Trophoblast cell (in vitro differentiated cells and primary cell): Measurements from ENCODE around the gene HKDC1.
A peak's percentile ranks its signal among the peaks of the same experiment; 100 is the strongest.
"Not testable (repeated sequence)": the region's sequence is repeated elsewhere in the genome, so short reads cannot be mapped to it uniquely, and the experiment has no call there.

Source experiments
- DNase-seq, 2 donors: peaks; one replicate each; pipeline ENCODE4 v3.0.0-alpha.2; 2016
- H2AFZ ChIP-seq: 2 replicates; pipeline ENCODE4 v1.6.1; 2013; ENCODE audit warnings: low read length, moderate library complexity, mild to moderate bottlenecking; ENCODE audit not compliant: insufficient read depth, poor library complexity
- H2AK5ac ChIP-seq: 2 replicates; pipeline ENCODE4 v1.6.1; 2013; ENCODE audit warnings: mild to moderate bottlenecking, low read length
- H2BK120ac ChIP-seq: 2 replicates; pipeline ENCODE4 v1.6.1; 2013; ENCODE audit warnings: low read length, mild to moderate bottlenecking, moderate library complexity; ENCODE audit not compliant: insufficient read depth, poor library complexity
- H2BK12ac ChIP-seq: 2 replicates; pipeline ENCODE4 v1.6.1; 2013; ENCODE audit warnings: mild to moderate bottlenecking, low read length, moderate library complexity
- H2BK5ac ChIP-seq: 2 replicates; pipeline ENCODE4 v1.6.1; 2013; ENCODE audit warnings: low read length, low read depth, moderate library complexity, mild to moderate bottlenecking; ENCODE audit not compliant: poor library complexity
- H3K14ac ChIP-seq: 2 replicates; pipeline ENCODE4 v1.6.1; 2013; ENCODE audit warnings: mild to moderate bottlenecking, low read length
- H3K18ac ChIP-seq: 2 replicates; pipeline ENCODE4 v1.6.1; 2013; ENCODE audit warnings: mild to moderate bottlenecking, low read length
- H3K23ac ChIP-seq: 2 replicates; pipeline ENCODE4 v1.6.1; 2013; ENCODE audit warnings: low read length
- H3K27ac ChIP-seq: 2 replicates; pipeline ENCODE4 v1.5.1; 2013; ENCODE audit warnings: low read depth, mild to moderate bottlenecking, inconsistent platforms, low read length, moderate library complexity
- H3K27me3 ChIP-seq: 2 replicates; pipeline ENCODE4 v1.6.1; 2013; ENCODE audit warnings: inconsistent platforms, mild to moderate bottlenecking, low read length, moderate library complexity; ENCODE audit not compliant: insufficient read depth
- H3K36me3 ChIP-seq, 2 experiments: 1 replicate in 1 of 2; 2 replicates in 1 of 2; pipeline ENCODE4 v1.6.1; 2013; ENCODE audit warnings: low read length in 2 of 2, mild to moderate bottlenecking in 2 of 2, moderate library complexity in 1 of 2; ENCODE audit not compliant: insufficient read depth in 2 of 2, control insufficient read depth in 1 of 2
- H3K4ac ChIP-seq: 2 replicates; pipeline ENCODE4 v1.6.1; 2013; ENCODE audit warnings: low read depth, mild to moderate bottlenecking, low read length, moderate library complexity
- H3K4me1 ChIP-seq, 2 experiments: 1 replicate in 1 of 2; 2 replicates in 1 of 2; pipeline ENCODE4 v1.6.1; 2013; ENCODE audit warnings: low read length in 2 of 2, mild to moderate bottlenecking in 2 of 2, moderate library complexity in 1 of 2; ENCODE audit not compliant: insufficient read depth in 2 of 2, control insufficient read depth in 1 of 2
- H3K4me2 ChIP-seq: 2 replicates; pipeline ENCODE4 v1.6.1; 2013; ENCODE audit warnings: inconsistent platforms, mild to moderate bottlenecking, low read length, moderate library complexity
- H3K4me3 ChIP-seq: 2 replicates; pipeline ENCODE4 v1.5.1; 2013; ENCODE audit warnings: mild to moderate bottlenecking, low read depth, low read length, inconsistent platforms
- H3K79me1 ChIP-seq: one replicate; pipeline ENCODE4 v1.6.1; 2013; ENCODE audit warnings: low read length
- H3K79me2 ChIP-seq: 2 replicates; pipeline ENCODE4 v1.6.1; 2013; ENCODE audit warnings: low read length, mild to moderate bottlenecking; ENCODE audit not compliant: control insufficient read depth, insufficient read depth, poor library complexity
- H3K9ac ChIP-seq: 2 replicates; pipeline ENCODE4 v1.6.1; 2013; ENCODE audit warnings: mild to moderate bottlenecking, low read length
- H3K9me3 ChIP-seq: 2 replicates; pipeline ENCODE4 v1.6.1; 2013; ENCODE audit warnings: low read depth, mild to moderate bottlenecking, control low read depth, inconsistent platforms, low read length; ENCODE audit not compliant: insufficient read depth
- H4K12ac ChIP-seq: 2 replicates; pipeline ENCODE4 v1.6.1; 2013; ENCODE audit warnings: low read depth, mild to moderate bottlenecking, low read length, moderate library complexity
- H4K8ac ChIP-seq: 2 replicates; pipeline ENCODE4 v1.6.1; 2013; ENCODE audit warnings: low read depth, mild to moderate bottlenecking, low read length, moderate library complexity
- H4K91ac ChIP-seq: one replicate; pipeline ENCODE4 v1.6.1; 2013; ENCODE audit warnings: low read depth, mild to moderate bottlenecking, low read length, moderate library complexity
- WGBS: extraction: QIAGEN DNeasy Blood & Tissue Kit; methylation state at CpG from one replicate; pipeline ENCODE4 v1.1.7; 2013; ENCODE audit warnings: missing lambda C conversion rate; ENCODE audit not compliant: insufficient read length, insufficient coverage; ENCODE audit errors: extremely low coverage; 5-methylcytosine and 5-hydroxymethylcytosine counted together

Gene HKDC1

DNA sequence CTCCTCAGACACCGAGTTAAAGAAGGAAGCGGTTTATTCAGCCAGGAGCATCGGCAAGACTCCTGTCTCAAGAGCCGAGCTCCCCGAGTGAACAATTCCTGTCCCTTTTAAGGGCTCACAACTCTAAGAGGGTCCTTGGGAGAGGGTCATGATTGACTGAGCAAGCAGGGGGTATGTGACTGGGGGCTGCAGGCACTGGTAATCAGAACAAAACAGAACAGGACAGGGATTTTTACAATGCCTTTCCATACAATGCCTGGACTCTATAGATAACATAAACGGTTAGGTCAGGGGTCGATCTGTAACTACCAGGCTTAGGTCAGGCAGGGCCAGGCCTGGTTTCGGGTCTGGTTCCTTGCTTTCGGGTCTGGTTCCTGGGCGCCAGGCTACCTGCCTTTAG lies 88.2 kb downstream of the HKDC1 start:
- H3K9ac ChIP-seq, H3K27me3 ChIP-seq, H3K36me3 ChIP-seq, H3K4me3 ChIP-seq, H3K14ac ChIP-seq, H3K18ac ChIP-seq, H3K23ac ChIP-seq, H4K12ac ChIP-seq, H3K27ac ChIP-seq, H4K91ac ChIP-seq, H3K4me2 ChIP-seq, H3K79me2 ChIP-seq, H3K9me3 ChIP-seq, H3K4ac ChIP-seq, H2BK120ac ChIP-seq, H4K8ac ChIP-seq, H2AK5ac ChIP-seq, H3K79me1 ChIP-seq, H2BK5ac ChIP-seq, H2BK12ac ChIP-seq, DNase-seq, H2AFZ ChIP-seq: not testable (repeated sequence)
- H3K4me1 ChIP-seq: peaks cover 9 to 11% of the 10 kb centered on the region in 2 experiments
- no CpG with 5 or more reads among the region's 10 CpGs for WGBS

DNA sequence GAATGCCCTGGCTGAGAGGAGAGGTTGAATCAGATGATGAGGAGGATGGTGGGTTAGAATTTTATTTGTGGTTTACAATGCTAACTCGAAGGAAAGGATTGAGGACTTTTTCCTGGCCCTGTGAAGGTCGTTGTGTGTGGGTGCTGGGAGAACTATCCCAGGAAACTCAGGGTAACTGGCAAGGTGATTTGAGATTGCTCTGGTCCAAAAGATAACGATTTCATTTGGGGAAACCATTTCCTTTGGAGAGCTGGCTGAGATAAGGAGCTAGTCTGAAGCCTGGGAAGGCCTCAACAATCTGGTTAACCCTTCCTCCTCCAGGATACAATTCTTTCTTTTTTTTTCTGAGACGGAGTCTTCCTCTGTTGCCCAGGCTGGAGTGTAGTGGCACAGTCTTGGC lies 91.2 kb downstream of the HKDC1 start:
- no peak overlapping the region for H3K18ac ChIP-seq
- no peak overlapping the region for H3K14ac ChIP-seq
- no CpG with 5 or more reads among the region's 4 CpGs for WGBS

DNA sequence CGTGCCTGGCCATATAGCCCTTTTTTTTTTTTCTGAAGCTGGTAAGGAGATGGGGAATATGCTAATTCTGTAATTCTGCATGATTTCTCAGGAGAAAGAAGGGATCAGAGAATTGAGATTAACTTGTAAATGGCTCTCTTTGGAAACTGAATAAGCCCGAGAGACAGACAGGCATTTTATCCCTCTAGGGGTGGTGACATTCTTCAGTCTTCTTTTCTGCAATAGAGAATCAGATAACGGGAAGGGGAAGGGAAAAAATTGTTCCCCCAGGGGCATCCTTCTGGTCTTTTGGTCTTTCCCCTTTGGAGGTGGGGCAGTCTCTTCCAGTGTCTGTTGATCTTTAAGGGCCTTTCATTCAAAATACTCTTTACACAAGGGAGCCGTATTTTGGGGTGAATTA lies 92.4 kb downstream of the HKDC1 start:
- no peaks in the 10 kb centered on the region for H3K9me3 ChIP-seq

More for the DNA sequence above, 91.2 kb downstream of the HKDC1 start:
- Histone ChIP-seq H3K9me3 (no peaks in the 10 kb centered on the region), H3K79me2 (no peaks in the 10 kb centered on the region), H3K23ac (no peak overlapping the region), H3K4me3 (no peak overlapping the region), H3K4ac (no peak overlapping the region), H4K12ac (no peak overlapping the region), H2BK5ac (no peak overlapping the region), H2BK12ac (no peak overlapping the region), H3K36me3 (no peaks in the 10 kb centered on the region), H3K79me1 (peaks cover 15% of the 10 kb centered on the region), H2AFZ (no peak overlapping the region), H4K91ac (no peak overlapping the region), H3K4me2 (no peak overlapping the region), H4K8ac (no peak overlapping the region), H3K9ac (no peak overlapping the region), H3K27ac (no peak overlapping the region), H2BK120ac (no peak overlapping the region), H3K27me3 (no peaks in the 10 kb centered on the region), H2AK5ac (no peak overlapping the region), H3K4me1 (peaks cover 18 to 29% of the 10 kb centered on the region in 2 experiments)
- DNase-seq: no peak

DNA sequence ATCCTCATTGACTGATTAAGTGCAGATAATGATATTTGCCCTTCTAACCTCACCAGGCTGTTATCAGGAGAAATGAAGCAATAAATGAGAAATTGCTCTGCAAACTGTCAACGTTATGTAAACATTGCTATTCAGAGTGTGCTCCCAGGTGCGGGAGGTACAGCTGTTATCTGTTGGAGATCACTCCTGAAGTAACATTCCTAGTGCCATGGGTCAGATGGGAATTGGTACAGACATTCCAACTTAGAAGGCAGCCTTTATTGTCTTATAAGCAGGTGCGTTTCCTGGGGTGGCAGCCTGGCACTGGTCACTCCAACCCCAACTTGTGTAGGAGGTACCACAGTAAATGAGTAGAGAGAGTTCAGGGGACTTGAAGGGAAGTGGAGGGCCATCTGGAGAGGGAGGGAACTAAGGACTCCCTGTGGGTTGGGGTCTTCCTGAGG lies 95.0 kb downstream of the HKDC1 start:
- H3K9me3 ChIP-seq: no peaks in the 10 kb centered on the region
- H2AK5ac ChIP-seq: no peak overlapping the region
- no peak overlapping the region for H3K18ac ChIP-seq

More for the DNA sequence above, 92.4 kb downstream of the HKDC1 start:
- peak overlapping the region; percentile 37 for H3K14ac ChIP-seq
- peaks cover 27 to 38% of the 10 kb centered on the region in 2 experiments for H3K4me1 ChIP-seq
- no peak overlapping the region for H2AFZ ChIP-seq
- H3K4ac ChIP-seq: no peak overlapping the region
- peak overlapping the region; percentile 74 for H2AK5ac ChIP-seq
- no peak overlapping the region for H3K9ac ChIP-seq
- no peak overlapping the region for H3K4me2 ChIP-seq
- H3K23ac ChIP-seq: no peak overlapping the region
- peak; percentile 29 to 78 for DNase-seq
- H4K91ac ChIP-seq: peak overlapping the region; percentile 60
- H2BK5ac ChIP-seq: peak overlapping the region; percentile 50
- H2BK12ac ChIP-seq: no peak overlapping the region
- H3K4me3 ChIP-seq: no peak overlapping the region
- H3K18ac ChIP-seq: no peak overlapping the region
- H2BK120ac ChIP-seq: no peak overlapping the region
- WGBS: no CpG with 5 or more reads among the region's 4 CpGs
- peaks cover 23% of the 10 kb centered on the region for H3K79me1 ChIP-seq
- H3K79me2 ChIP-seq: no peaks in the 10 kb centered on the region
- H3K27me3 ChIP-seq: no peaks in the 10 kb centered on the region
- H4K12ac ChIP-seq: no peak overlapping the region
- H3K27ac ChIP-seq: peak overlapping the region; percentile 52
- no peak overlapping the region for H4K8ac ChIP-seq
- no peaks in the 10 kb centered on the region for H3K36me3 ChIP-seq

More for the DNA sequence above, 95.0 kb downstream of the HKDC1 start:
- H3K23ac ChIP-seq: no peak overlapping the region
- H2BK120ac ChIP-seq: no peak overlapping the region
- H3K27me3 ChIP-seq: no peaks in the 10 kb centered on the region
- H4K91ac ChIP-seq: no peak overlapping the region
- H3K4ac ChIP-seq: no peak overlapping the region
- H3K79me1 ChIP-seq: peaks cover 46% of the 10 kb centered on the region
- no peak overlapping the region for H3K9ac ChIP-seq
- H3K14ac ChIP-seq: no peak overlapping the region
- no peak overlapping the region for H2AFZ ChIP-seq
- H3K27ac ChIP-seq: peak overlapping the region; percentile 92
- peak in 1 of 2 donors; percentile 77 for DNase-seq
- no peak overlapping the region for H2BK5ac ChIP-seq
- H3K36me3 ChIP-seq: no peaks in the 10 kb centered on the region
- peak overlapping the region; percentile 37 for H2BK12ac ChIP-seq
- H4K8ac ChIP-seq: no peak overlapping the region
- H3K4me1 ChIP-seq: peaks cover 36 to 51% of the 10 kb centered on the region in 2 experiments
- peaks cover 17% of the 10 kb centered on the region for H3K79me2 ChIP-seq
- no peak overlapping the region for H4K12ac ChIP-seq
- no CpG with 5 or more reads among the region's 3 CpGs for WGBS
- no peak overlapping the region for H3K4me3 ChIP-seq
- no peak overlapping the region for H3K4me2 ChIP-seq
